Neuronal stem cell (in vitro differentiated cells): ENCODE results near the gene OR2D2.
A peak's percentile ranks its signal among the peaks of the same experiment; 100 is the strongest.
"Not testable (repeated sequence)": the region's sequence is repeated elsewhere in the genome, so short reads cannot be mapped to it uniquely, and the experiment has no call there.

Experiments
- DNase-seq: peaks from one replicate; pipeline ENCODE4 v3.0.0-alpha.2; 2013; ENCODE audit warnings: low spot score
- H2AFZ ChIP-seq: one replicate; pipeline ENCODE4 v1.6.1; 2013; ENCODE audit warnings: mild to moderate bottlenecking, low read length, inconsistent platforms
- H2AK5ac ChIP-seq: 2 replicates; pipeline ENCODE4 v1.6.1; 2013; ENCODE audit warnings: low read depth, mild to moderate bottlenecking, inconsistent platforms, low read length, moderate library complexity, mixed read lengths
- H2BK120ac ChIP-seq: 2 replicates; pipeline ENCODE4 v1.6.1; 2013; ENCODE audit warnings: low read depth, mild to moderate bottlenecking, inconsistent platforms, low read length, moderate library complexity, mixed read lengths
- H2BK12ac ChIP-seq: one replicate; pipeline ENCODE4 v1.6.1; 2013; ENCODE audit warnings: low read length, inconsistent platforms
- H2BK15ac ChIP-seq: 2 replicates; pipeline ENCODE4 v1.6.1; 2013; ENCODE audit warnings: mild to moderate bottlenecking, low read length, inconsistent platforms, mixed read lengths
- H2BK5ac ChIP-seq: one replicate; pipeline ENCODE4 v1.6.1; 2013; ENCODE audit warnings: inconsistent platforms, mild to moderate bottlenecking, low read length, moderate library complexity
- H3K14ac ChIP-seq: one replicate; pipeline ENCODE4 v1.6.1; 2013; ENCODE audit warnings: low read length, inconsistent platforms
- H3K18ac ChIP-seq: 2 replicates; pipeline ENCODE4 v1.6.1; 2013; ENCODE audit warnings: low read length, inconsistent platforms
- H3K23ac ChIP-seq: 2 replicates; pipeline ENCODE4 v1.6.1; 2013; ENCODE audit warnings: low read depth, mild to moderate bottlenecking, mixed read lengths, low read length, inconsistent platforms; ENCODE audit not compliant: poor library complexity
- H3K27ac ChIP-seq: replicated peaks from 3 replicates; pipeline ENCODE4 v1.5.1; 2013; ENCODE audit warnings: low read length, inconsistent platforms
- H3K27me3 ChIP-seq, 3 experiments: 2 replicates each; pipeline ENCODE4 v1.6.1; 2013; ENCODE audit warnings: low read length in 3 of 3, mild to moderate bottlenecking in 2 of 3, inconsistent platforms in 1 of 3, low read depth in 1 of 3, mixed read lengths in 1 of 3, moderate library complexity in 1 of 3; ENCODE audit not compliant: control insufficient read depth in 3 of 3, insufficient read depth in 3 of 3
- H3K36me3 ChIP-seq, 2 donors: replicated peaks in 1 of 2; 2 replicates each; pipeline ENCODE4 v1.6.1; 2013; ENCODE audit warnings: low read length in 2 of 2; ENCODE audit not compliant: control insufficient read depth in 2 of 2, insufficient read depth in 2 of 2
- H3K4ac ChIP-seq: 2 replicates; pipeline ENCODE4 v1.6.1; 2013; ENCODE audit warnings: inconsistent platforms, mild to moderate bottlenecking, low read length, moderate library complexity
- H3K4me1 ChIP-seq, 2 donors: 1 replicate in 1 of 2; 2 replicates in 1 of 2; pipeline ENCODE4 v1.6.1; 2013; ENCODE audit warnings: low read length in 2 of 2, low read depth in 1 of 2; ENCODE audit not compliant: control insufficient read depth in 2 of 2, insufficient read depth in 1 of 2
- H3K4me2 ChIP-seq: one replicate; pipeline ENCODE4 v1.6.1; 2013; ENCODE audit warnings: mild to moderate bottlenecking, low read length, inconsistent platforms; ENCODE audit not compliant: insufficient read depth, poor library complexity, severe bottlenecking
- H3K4me3 ChIP-seq, 2 donors: 2 replicates each; pipeline ENCODE4 v1.5.1; 2013; ENCODE audit warnings: low read length in 2 of 2, mild to moderate bottlenecking in 2 of 2, inconsistent platforms in 1 of 2, moderate library complexity in 1 of 2
- H3K79me1 ChIP-seq: one replicate; pipeline ENCODE4 v1.6.1; 2013; ENCODE audit warnings: low read depth, mild to moderate bottlenecking, inconsistent platforms, low read length, moderate library complexity
- H3K9ac ChIP-seq: one replicate; pipeline ENCODE4 v1.6.1; 2013; ENCODE audit warnings: mild to moderate bottlenecking, low read depth, low read length, inconsistent platforms; ENCODE audit not compliant: poor library complexity
- H3K9me3 ChIP-seq, 2 donors: replicated peaks in 1 of 2; 2 replicates each; pipeline versions ENCODE3 to v1.6.1; 2013; ENCODE audit warnings: low read length in 2 of 2, mild to moderate bottlenecking in 2 of 2, inconsistent platforms in 1 of 2, low read depth in 1 of 2, mixed read lengths in 1 of 2, moderate library complexity in 1 of 2; ENCODE audit not compliant: control insufficient read depth in 2 of 2, insufficient read depth in 1 of 2
- H4K8ac ChIP-seq: one replicate; pipeline ENCODE4 v1.6.1; 2013; ENCODE audit warnings: low read depth, mild to moderate bottlenecking, inconsistent platforms, low read length, moderate library complexity
- H4K91ac ChIP-seq: one replicate; pipeline ENCODE4 v1.6.1; 2013; ENCODE audit warnings: low read length, low read depth, mild to moderate bottlenecking, inconsistent platforms; ENCODE audit not compliant: poor library complexity
- WGBS, 2 donors: extraction: QIAGEN DNeasy Blood & Tissue Kit; methylation state at CpG; one replicate each; pipeline ENCODE4 v1.1.7; 2013; ENCODE audit warnings: missing lambda C conversion rate in 2 of 2, mixed read lengths in 1 of 2; ENCODE audit not compliant: insufficient read length in 2 of 2, insufficient replicate concordance in 1 of 2; ENCODE audit errors: extremely low coverage in 2 of 2; 5-methylcytosine and 5-hydroxymethylcytosine counted together

The OR2D2 gene

DNA sequence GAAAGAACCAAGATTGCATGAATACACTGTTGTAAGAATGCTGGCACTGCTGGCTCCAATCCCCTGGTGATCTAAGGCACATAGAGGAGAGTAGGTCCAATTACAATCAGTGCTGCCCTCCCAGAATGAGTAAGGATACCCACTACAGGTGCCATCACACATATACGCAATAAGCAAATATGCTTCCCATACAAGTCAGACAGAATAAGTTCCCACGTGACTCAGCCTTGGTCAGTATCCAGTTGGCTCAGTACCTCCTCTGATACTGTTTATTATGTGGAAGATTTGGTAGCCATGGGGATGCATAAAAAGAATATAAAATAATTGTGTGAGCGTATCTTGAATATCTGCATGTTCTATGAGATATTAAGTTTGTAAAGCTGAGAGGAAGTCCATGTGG lies 19.6 kb upstream of the OR2D2 start:
- Histone ChIP-seq H2BK5ac (no peak overlapping the region), H4K91ac (no peak overlapping the region), H3K18ac (no peak overlapping the region), H3K4ac (no peak overlapping the region), H3K4me2 (no peak overlapping the region), H3K36me3 (no peaks in the 10 kb centered on the region), H3K9me3 (no peaks in the 10 kb centered on the region), H3K27ac (no peak overlapping the region), H3K4me3 (no peak overlapping the region), H3K14ac (no peak overlapping the region), H2AFZ (no peak overlapping the region), H4K8ac (no peak overlapping the region), H3K27me3 (no peaks in the 10 kb centered on the region), H3K9ac (no peak overlapping the region), H3K23ac (no peak overlapping the region), H3K79me1 (no peaks in the 10 kb centered on the region), H2BK120ac (no peak overlapping the region), H2BK12ac (no peak overlapping the region), H2AK5ac (no peak overlapping the region), H3K4me1 (no peaks in the 10 kb centered on the region), H2BK15ac (no peak overlapping the region)
- DNase-seq: no peak
- 100% methylated on average over 1 of the region's 3 CpGs; no CpG with 5 or more reads in 1 of the 2 donors for WGBS, 2 donors

DNA sequence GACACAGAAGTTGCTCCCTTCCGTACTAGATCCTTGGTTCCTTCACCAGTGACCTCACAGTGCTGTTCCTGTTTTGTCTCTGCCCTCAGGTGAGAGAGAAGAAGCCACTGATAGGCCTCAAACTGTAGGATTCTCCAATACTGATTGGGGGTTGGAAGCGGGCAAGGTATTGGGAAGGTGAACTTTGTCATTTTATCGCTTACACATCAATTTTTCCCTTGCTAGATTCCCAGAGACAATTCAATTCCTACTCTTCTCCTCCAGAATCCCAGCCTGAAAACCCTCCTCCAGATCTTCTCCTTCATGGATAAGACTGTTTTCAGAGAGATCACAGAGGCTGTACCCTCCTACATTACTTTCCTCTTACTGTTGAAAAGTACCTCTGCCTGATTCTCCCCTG lies 19.1 kb upstream of the OR2D2 start:
- no peak overlapping the region for H2BK5ac ChIP-seq
- no peak overlapping the region for H4K91ac ChIP-seq
- no peak overlapping the region for H2AK5ac ChIP-seq
- H4K8ac ChIP-seq: no peak overlapping the region
- H3K9ac ChIP-seq: no peak overlapping the region
- H3K18ac ChIP-seq: no peak overlapping the region
- H2BK12ac ChIP-seq: no peak overlapping the region
- no peaks in the 10 kb centered on the region for H3K36me3 ChIP-seq
- no peaks in the 10 kb centered on the region for H3K4me1 ChIP-seq
- no peak overlapping the region for H2BK120ac ChIP-seq
- no peak overlapping the region for H3K4ac ChIP-seq
- no peaks in the 10 kb centered on the region for H3K27me3 ChIP-seq
- no peak overlapping the region for H3K23ac ChIP-seq
- H3K9me3 ChIP-seq: no peaks in the 10 kb centered on the region
- peak overlapping the region in 1 of 2 donors; percentile 22 for H3K4me3 ChIP-seq
- H3K4me2 ChIP-seq: no peak overlapping the region
- no peak overlapping the region for H2AFZ ChIP-seq
- H3K79me1 ChIP-seq: no peaks in the 10 kb centered on the region
- no peak overlapping the region for H2BK15ac ChIP-seq
- no peak overlapping the region for H3K27ac ChIP-seq
- H3K14ac ChIP-seq: no peak overlapping the region
- no CpG with 5 or more reads among the region's 3 CpGs for WGBS, 2 donors
- DNase-seq: no peak

DNA sequence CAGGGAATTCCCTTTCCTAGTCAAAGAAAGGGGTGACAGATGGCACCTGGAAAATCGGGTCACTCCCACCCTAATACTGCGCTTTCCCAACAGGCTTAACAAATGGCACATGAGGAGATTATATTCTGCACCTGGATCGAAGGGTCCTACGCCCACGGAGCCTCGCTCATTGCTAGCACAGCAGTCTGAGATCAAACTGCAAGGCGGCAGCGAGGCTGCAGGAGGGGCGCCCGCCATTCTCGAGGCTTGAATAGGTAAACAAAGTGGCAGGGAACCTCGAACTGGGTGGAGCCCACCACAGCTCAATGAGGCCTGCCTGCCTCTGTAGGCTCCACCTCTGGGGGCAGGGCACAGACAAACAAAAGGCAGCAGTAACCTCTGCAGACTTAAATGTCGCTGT lies 12.5 kb upstream of the OR2D2 start:
- H2AFZ ChIP-seq, H3K4me3 ChIP-seq, H2BK12ac ChIP-seq, H3K4me1 ChIP-seq, H3K79me1 ChIP-seq, H3K14ac ChIP-seq, H2BK5ac ChIP-seq, H2AK5ac ChIP-seq, H4K8ac ChIP-seq, H2BK15ac ChIP-seq, H3K4me2 ChIP-seq, H3K4ac ChIP-seq, H4K91ac ChIP-seq, H3K27me3 ChIP-seq, DNase-seq, H3K9me3 ChIP-seq, H3K23ac ChIP-seq, H3K27ac ChIP-seq, H3K18ac ChIP-seq, H3K36me3 ChIP-seq, H2BK120ac ChIP-seq, H3K9ac ChIP-seq: not testable (repeated sequence)
- WGBS, 2 donors: no CpG with 5 or more reads among the region's 13 CpGs

GRCh38 chr11:6900327-6900999 lies 8.2 kb upstream of the OR2D2 start:
- H3K4me1 ChIP-seq: no peaks in the 10 kb centered on the region
- H3K27me3 ChIP-seq: no peaks in the 10 kb centered on the region
- no peak overlapping the region for H2BK5ac ChIP-seq
- H2BK120ac ChIP-seq: no peak overlapping the region
- no peak overlapping the region for H3K4me3 ChIP-seq
- no peak overlapping the region for H2AFZ ChIP-seq
- no peak overlapping the region for H4K8ac ChIP-seq
- no peak for DNase-seq
- H3K4me2 ChIP-seq: no peak overlapping the region
- no peaks in the 10 kb centered on the region for H3K9me3 ChIP-seq
- no peak overlapping the region for H2BK12ac ChIP-seq
- H3K27ac ChIP-seq: no peak overlapping the region
- no peak overlapping the region for H3K18ac ChIP-seq
- no peak overlapping the region for H2AK5ac ChIP-seq
- H4K91ac ChIP-seq: no peak overlapping the region
- no peak overlapping the region for H3K23ac ChIP-seq
- no peaks in the 10 kb centered on the region for H3K36me3 ChIP-seq
- H3K4ac ChIP-seq: no peak overlapping the region
- no peak overlapping the region for H3K9ac ChIP-seq
- WGBS, 2 donors: no CpG with 5 or more reads among the region's 2 CpGs
- H3K79me1 ChIP-seq: no peaks in the 10 kb centered on the region
- no peak overlapping the region for H3K14ac ChIP-seq
- no peak overlapping the region for H2BK15ac ChIP-seq
